ENCODE measurements around the gene GPR63.

GPR63 gene

DNA sequence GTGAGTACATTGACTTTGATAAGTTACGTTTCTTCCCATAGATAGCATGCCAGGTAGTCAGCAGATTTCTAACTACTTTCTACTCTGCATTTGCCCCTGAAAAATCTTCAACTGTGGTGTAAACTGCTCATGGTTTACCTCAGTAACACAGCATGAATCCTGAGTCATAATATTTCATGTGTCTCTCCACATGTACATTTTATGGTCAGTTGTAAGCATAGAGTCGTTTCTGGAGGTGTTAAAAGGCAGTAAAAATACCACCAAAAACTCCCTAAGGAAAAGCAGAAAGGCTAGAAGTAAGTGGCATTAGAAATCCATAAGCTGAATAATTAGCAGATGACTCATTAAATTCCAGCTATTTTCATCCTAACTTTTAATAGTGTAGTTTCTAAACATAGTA is 4.1 kb upstream of the GPR63 start:
- Histone ChIP-seq H2BK15ac (ENCODE audit: low read length) (no peak overlapping the region), H2AK5ac (ENCODE audit: low read depth, low read length) (no peak overlapping the region), H3K9me3 (replicated peaks in 1 of 2; ENCODE audit: control insufficient read depth in 2 of 2, insufficient read depth in 1 of 2, low read depth in 1 of 2, low read length in 2 of 2) (no peaks in the 10 kb centered on the region), H3K14ac (ENCODE audit: low read length) (no peak overlapping the region), H3K4me2 (ENCODE audit: insufficient read depth, low read length, poor library complexity, severe bottlenecking) (no peak overlapping the region), H2BK120ac (ENCODE audit: low read depth, low read length) (no peak overlapping the region), H2BK12ac (ENCODE audit: low read length) (no peak overlapping the region), H2BK5ac (ENCODE audit: low read length) (no peak overlapping the region), H4K8ac (ENCODE audit: low read depth, low read length) (no peak overlapping the region), H3K27me3 (ENCODE audit: control insufficient read depth in 3 of 3, insufficient read depth in 3 of 3, low read depth in 1 of 3, low read length in 3 of 3) (peaks cover 0 to 34% (median 0%) of the 10 kb centered on the region in 3 experiments), H3K36me3 (replicated peaks in 1 of 2; ENCODE audit: control insufficient read depth in 2 of 2, insufficient read depth in 2 of 2, low read length in 2 of 2) (no peaks in the 10 kb centered on the region), H3K4ac (ENCODE audit: low read length) (no peak overlapping the region), H3K4me1 (ENCODE audit: control insufficient read depth in 2 of 2, insufficient read depth in 1 of 2, low read depth in 1 of 2, low read length in 2 of 2) (peaks cover 0 to 4% of the 10 kb centered on the region in 2 donors), H2AFZ (ENCODE audit: low read length) (no peak overlapping the region), H3K9ac (ENCODE audit: low read depth, low read length, poor library complexity) (no peak overlapping the region), H3K27ac (replicated peaks; ENCODE audit: low read length) (no peak overlapping the region), H3K4me3 (ENCODE audit: low read length in 2 of 2) (no peak overlapping the region), H4K91ac (ENCODE audit: low read depth, low read length, poor library complexity) (no peak overlapping the region), H3K18ac (ENCODE audit: low read length) (no peak overlapping the region), H3K23ac (ENCODE audit: low read depth, low read length, poor library complexity) (no peak overlapping the region), H3K79me1 (ENCODE audit: low read depth, low read length) (no peaks in the 10 kb centered on the region)
- DNase-seq (ENCODE audit: low spot score) = no peak
- WGBS, 2 donors (ENCODE audit: extremely low coverage in 2 of 2, insufficient read length in 2 of 2, insufficient replicate concordance in 1 of 2) = no CpG with 5 or more reads among the region's 2 CpGs

DNA sequence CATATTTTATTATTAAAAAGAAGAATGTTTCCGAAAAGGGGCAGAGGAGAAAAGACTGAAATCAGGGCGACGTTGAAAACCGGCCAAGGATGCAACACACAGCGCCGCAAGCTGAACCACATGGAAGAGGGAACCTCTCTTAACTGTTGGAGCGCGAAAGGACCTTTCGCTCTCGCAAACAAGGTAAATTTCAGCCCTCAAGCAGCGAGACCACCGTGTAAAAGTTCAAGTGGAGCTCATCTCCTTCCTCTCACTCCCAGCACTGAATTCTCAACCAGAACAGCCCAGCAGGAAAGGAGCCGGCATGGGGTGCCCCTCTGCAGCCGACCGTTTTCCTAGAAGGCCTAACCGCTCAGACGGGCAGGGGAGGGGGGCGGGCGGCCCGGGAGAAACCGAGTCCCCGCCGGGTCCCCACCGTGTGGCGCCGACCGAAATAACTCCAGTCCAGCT is 621 bp downstream of the GPR63 start:
- Histone ChIP-seq H3K23ac (ENCODE audit: low read depth, low read length, poor library complexity) (peak overlapping the region; percentile 86), H3K9me3 (replicated peaks in 1 of 2; ENCODE audit: control insufficient read depth in 2 of 2, insufficient read depth in 1 of 2, low read depth in 1 of 2, low read length in 2 of 2) (no peaks in the 10 kb centered on the region), H3K18ac (ENCODE audit: low read length) (peak overlapping the region; percentile 99), H3K27ac (replicated peaks; ENCODE audit: low read length) (peak overlapping the region; percentile 48), H2AK5ac (ENCODE audit: low read depth, low read length) (no peak overlapping the region), H3K4ac (ENCODE audit: low read length) (no peak overlapping the region), H2AFZ (ENCODE audit: low read length) (peak overlapping the region; percentile 100), H3K14ac (ENCODE audit: low read length) (peak overlapping the region; percentile 60), H3K4me3 (ENCODE audit: low read length in 2 of 2) (peak overlapping the region; percentile 67 to 93), H3K36me3 (replicated peaks in 1 of 2; ENCODE audit: control insufficient read depth in 2 of 2, insufficient read depth in 2 of 2, low read length in 2 of 2) (no peaks in the 10 kb centered on the region), H4K8ac (ENCODE audit: low read depth, low read length) (no peak overlapping the region), H2BK5ac (ENCODE audit: low read length) (no peak overlapping the region), H3K79me1 (ENCODE audit: low read depth, low read length) (no peaks in the 10 kb centered on the region), H2BK12ac (ENCODE audit: low read length) (no peak overlapping the region), H4K91ac (ENCODE audit: low read depth, low read length, poor library complexity) (no peak overlapping the region), H3K4me1 (ENCODE audit: control insufficient read depth in 2 of 2, insufficient read depth in 1 of 2, low read depth in 1 of 2, low read length in 2 of 2) (peaks cover 0 to 4% of the 10 kb centered on the region in 2 donors), H2BK120ac (ENCODE audit: low read depth, low read length) (no peak overlapping the region), H2BK15ac (ENCODE audit: low read length) (peak overlapping the region; percentile 82), H3K4me2 (ENCODE audit: insufficient read depth, low read length, poor library complexity, severe bottlenecking) (peak overlapping the region; percentile 94), H3K9ac (ENCODE audit: low read depth, low read length, poor library complexity) (peak overlapping the region; percentile 93), H3K27me3 (ENCODE audit: control insufficient read depth in 3 of 3, insufficient read depth in 3 of 3, low read depth in 1 of 3, low read length in 3 of 3) (peaks cover 0 to 34% (median 0%) of the 10 kb centered on the region in 3 experiments)
- WGBS, 2 donors (ENCODE audit: extremely low coverage in 2 of 2, insufficient read length in 2 of 2, insufficient replicate concordance in 1 of 2) = no CpG with 5 or more reads among the region's 27 CpGs
- peak; percentile 12 for DNase-seq (ENCODE audit: low spot score)

GRCh38 chr6:96834070-96834469 is 3.2 kb downstream of the GPR63 start:
- H3K9me3 ChIP-seq (replicated peaks in 1 of 2; ENCODE audit: control insufficient read depth in 2 of 2, insufficient read depth in 1 of 2, low read depth in 1 of 2, low read length in 2 of 2) = no peaks in the 10 kb centered on the region
- H2AK5ac ChIP-seq (ENCODE audit: low read depth, low read length) = no peak overlapping the region
- H3K36me3 ChIP-seq (replicated peaks in 1 of 2; ENCODE audit: control insufficient read depth in 2 of 2, insufficient read depth in 2 of 2, low read length in 2 of 2) = peaks cover 0 to 15% of the 10 kb centered on the region in 2 donors
- no peak overlapping the region for H2BK120ac ChIP-seq (ENCODE audit: low read depth, low read length)
- no CpG with 5 or more reads among the region's 2 CpGs for WGBS, 2 donors (ENCODE audit: extremely low coverage in 2 of 2, insufficient read length in 2 of 2, insufficient replicate concordance in 1 of 2)
- no peak for DNase-seq (ENCODE audit: low spot score)
- H3K23ac ChIP-seq (ENCODE audit: low read depth, low read length, poor library complexity) = no peak overlapping the region
- no peak overlapping the region for H2BK15ac ChIP-seq (ENCODE audit: low read length)
- H3K4me1 ChIP-seq (ENCODE audit: control insufficient read depth in 2 of 2, insufficient read depth in 1 of 2, low read depth in 1 of 2, low read length in 2 of 2) = peaks cover 0 to 4% of the 10 kb centered on the region in 2 donors
- no peak overlapping the region for H2BK12ac ChIP-seq (ENCODE audit: low read length)
- peaks cover 0 to 17% (median 0%) of the 10 kb centered on the region in 3 experiments for H3K27me3 ChIP-seq (ENCODE audit: control insufficient read depth in 3 of 3, insufficient read depth in 3 of 3, low read depth in 1 of 3, low read length in 3 of 3)
- no peak overlapping the region for H3K4me3 ChIP-seq (ENCODE audit: low read length in 2 of 2)
- no peak overlapping the region for H2BK5ac ChIP-seq (ENCODE audit: low read length)
- no peak overlapping the region for H3K4me2 ChIP-seq (ENCODE audit: insufficient read depth, low read length, poor library complexity, severe bottlenecking)
- H3K79me1 ChIP-seq (ENCODE audit: low read depth, low read length) = no peaks in the 10 kb centered on the region
- no peak overlapping the region for H3K4ac ChIP-seq (ENCODE audit: low read length)
- H3K18ac ChIP-seq (ENCODE audit: low read length) = no peak overlapping the region
- H2AFZ ChIP-seq (ENCODE audit: low read length) = no peak overlapping the region
- no peak overlapping the region for H3K14ac ChIP-seq (ENCODE audit: low read length)
- no peak overlapping the region for H4K8ac ChIP-seq (ENCODE audit: low read depth, low read length)
- H3K9ac ChIP-seq (ENCODE audit: low read depth, low read length, poor library complexity) = no peak overlapping the region
- no peak overlapping the region for H3K27ac ChIP-seq (replicated peaks; ENCODE audit: low read length)
- no peak overlapping the region for H4K91ac ChIP-seq (ENCODE audit: low read depth, low read length, poor library complexity)

- H3K18ac ChIP-seq (ENCODE audit: low read length) = no peak overlapping the region
- H2BK5ac ChIP-seq (ENCODE audit: low read length) = no peak overlapping the region
- peaks cover 0 to 18% of the 10 kb centered on the region in 2 donors for H3K36me3 ChIP-seq (replicated peaks in 1 of 2; ENCODE audit: control insufficient read depth in 2 of 2, insufficient read depth in 2 of 2, low read length in 2 of 2)
- H3K4me3 ChIP-seq (ENCODE audit: low read length in 2 of 2) = no peak overlapping the region
- no peak overlapping the region for H4K8ac ChIP-seq (ENCODE audit: low read depth, low read length)
- no peaks in the 10 kb centered on the region for H3K79me1 ChIP-seq (ENCODE audit: low read depth, low read length)
- peaks cover 0 to 4% (median 0%) of the 10 kb centered on the region in 3 experiments for H3K27me3 ChIP-seq (ENCODE audit: control insufficient read depth in 3 of 3, insufficient read depth in 3 of 3, low read depth in 1 of 3, low read length in 3 of 3)
- H2AFZ ChIP-seq (ENCODE audit: low read length) = no peak overlapping the region
- peaks cover 0 to 4% of the 10 kb centered on the region in 2 donors for H3K4me1 ChIP-seq (ENCODE audit: control insufficient read depth in 2 of 2, insufficient read depth in 1 of 2, low read depth in 1 of 2, low read length in 2 of 2)
- no peak overlapping the region for H3K14ac ChIP-seq (ENCODE audit: low read length)
- no peak overlapping the region for H2BK120ac ChIP-seq (ENCODE audit: low read depth, low read length)
- DNase-seq (ENCODE audit: low spot score) = no peak
- H3K23ac ChIP-seq (ENCODE audit: low read depth, low read length, poor library complexity) = no peak overlapping the region
- H4K91ac ChIP-seq (ENCODE audit: low read depth, low read length, poor library complexity) = no peak overlapping the region
- no peak overlapping the region for H3K4ac ChIP-seq (ENCODE audit: low read length)
- no peak overlapping the region for H2AK5ac ChIP-seq (ENCODE audit: low read depth, low read length)
- no CpG with 5 or more reads among the region's 2 CpGs for WGBS, 2 donors (ENCODE audit: extremely low coverage in 2 of 2, insufficient read length in 2 of 2, insufficient replicate concordance in 1 of 2)
- no peak overlapping the region for H3K9ac ChIP-seq (ENCODE audit: low read depth, low read length, poor library complexity)
- H2BK15ac ChIP-seq (ENCODE audit: low read length) = no peak overlapping the region
- no peak overlapping the region for H3K4me2 ChIP-seq (ENCODE audit: insufficient read depth, low read length, poor library complexity, severe bottlenecking)
- no peak overlapping the region for H2BK12ac ChIP-seq (ENCODE audit: low read length)
- H3K9me3 ChIP-seq (replicated peaks in 1 of 2; ENCODE audit: control insufficient read depth in 2 of 2, insufficient read depth in 1 of 2, low read depth in 1 of 2, low read length in 2 of 2) = no peaks in the 10 kb centered on the region
- no peak overlapping the region for H3K27ac ChIP-seq (replicated peaks; ENCODE audit: low read length)
These were observed 4.5 kb downstream of the GPR63 start for GRCh38 chr6:96832780-96833179.
